HepG2 (cell line): ENCODE measurements around the gene SMCO4. TPM values are rescaled to one million over a fixed set of nuclear protein-coding genes. Genes with fewer than 3 reads are reported as not detected.

Source experiments
- ATAC-seq: fragments of 200-7000 bp; cut with Tn5 transposase; 3 replicates; pipeline ENCODE4 v1.9.1; 2020; ENCODE audit warnings: mild to moderate bottlenecking, moderate library complexity
- BruUV-seq: library from RNA; stranded (reverse); fragments of 400-500 nt; replicated peaks from 2 replicates; lab custom pipeline; 2021; lab: Mats Ljungman, UMichigan
- CTCF ChIA-PET: fragments of 300-600 bp; formaldehyde crosslinking; extraction: SDS; loops from one replicate; lab custom pipeline; 2021; ENCODE audit warnings: low total read pairs, inconsistent platforms, low intra/inter-chr PET ratio; lab: Yijun Ruan, JAX
- POLR2A ChIA-PET: fragments of 350-600 bp; sonication (Branson Sonifier 250); formaldehyde crosslinking; loops from one replicate; lab custom pipeline; 2020; ENCODE audit warnings: antibody characterized with exemption, inconsistent platforms; lab: Yijun Ruan, JAX
- DNase-seq: peaks from one replicate; pipeline ENCODE4 v3.0.0-alpha.2; 2015; ENCODE audit warnings: low spot score
- FAIRE-seq: peaks from 3 replicates; lab custom pipeline; 2011; peaks lifted over from hg19 to GRCh38; lab: Jason Lieb, UNC
- H2AFZ ChIP-seq: one replicate; pipeline ENCODE4 v1.6.1; 2011; ENCODE audit warnings: low read length, inconsistent platforms
- H3K27ac ChIP-seq: fragments of 300-600 bp; 3 replicates; pipeline ENCODE4 v1.8.0; 2011; ENCODE audit warnings: mixed run types, mild to moderate bottlenecking, mixed read lengths, low read length, inconsistent platforms; ENCODE audit not compliant: insufficient read depth; ENCODE audit errors: extremely low read length
- H3K27me3 ChIP-seq, 2 experiments: fragments of 200-600 bp in 1 of 2; 2 replicates in 1 of 2; 3 replicates in 1 of 2; pipeline versions ENCODE4 v1.6.0 to v1.8.0; 2011; ENCODE audit warnings: low read length in 2 of 2, mild to moderate bottlenecking in 2 of 2, moderate library complexity in 2 of 2, inconsistent platforms in 1 of 2; ENCODE audit not compliant: insufficient read depth in 2 of 2, control insufficient read depth in 1 of 2
- H3K36me3 ChIP-seq, 2 experiments: fragments of 200-600 bp in 1 of 2; replicated peaks in 1 of 2; 2 replicates in 1 of 2; 3 replicates in 1 of 2; pipeline versions ENCODE4 v1.5.1 to v1.8.0; 2011; ENCODE audit warnings: low read length in 2 of 2, inconsistent platforms in 1 of 2; ENCODE audit not compliant: insufficient read depth in 2 of 2, control insufficient read depth in 1 of 2
- H3K4me1 ChIP-seq: 2 replicates; pipeline ENCODE4 v1.5.1; 2012; ENCODE audit warnings: low read length, inconsistent platforms; ENCODE audit not compliant: insufficient read depth
- H3K4me2 ChIP-seq: 2 replicates; pipeline ENCODE4 v1.6.0; 2011; ENCODE audit warnings: low read depth, low read length, inconsistent platforms
- H3K4me3 ChIP-seq, 3 experiments: fragments of 200-600 bp in 1 of 3; sonication (generic), shearing (Covaris generic) in 1 of 3; replicated peaks in 1 of 3; 2 replicates each; pipeline ENCODE4 v1.5.1; 2011 to 2016; ENCODE audit warnings: low read length in 3 of 3, inconsistent platforms in 2 of 3, low read depth in 2 of 3, mild to moderate bottlenecking in 2 of 3, control low read depth in 1 of 3, mixed read lengths in 1 of 3; ENCODE audit not compliant: insufficient read depth in 1 of 3
- H3K79me2 ChIP-seq: one replicate; pipeline ENCODE4 v1.6.1; 2011; ENCODE audit warnings: low read length, inconsistent platforms; ENCODE audit not compliant: insufficient read depth
- H3K9ac ChIP-seq: 2 replicates; pipeline ENCODE4 v1.6.0; 2011; ENCODE audit warnings: mild to moderate bottlenecking, low read depth, low read length, inconsistent platforms; ENCODE audit not compliant: insufficient read depth
- H3K9me3 ChIP-seq: 2 replicates; pipeline ENCODE4 v1.5.1; 2012; ENCODE audit warnings: mild to moderate bottlenecking, low read length
- H4K20me1 ChIP-seq: 2 replicates; pipeline ENCODE4 v1.6.0; 2011; ENCODE audit warnings: inconsistent platforms, mild to moderate bottlenecking, low read length, moderate library complexity; ENCODE audit not compliant: insufficient read depth
- KDM3A ChIP-seq: IDR thresholded peaks from 2 replicates; pipeline ENCODE4 v1.6.1; 2018; ENCODE audit warnings: low read depth, missing compliant biosample characterization
- KLF12 ChIP-seq: sonication (generic); formaldehyde crosslinking; IDR thresholded peaks from 2 replicates; pipeline ENCODE4 v1.4.0; 2020; ENCODE audit warnings: missing genetic modification reagents, borderline replicate concordance
- PRPF4 ChIP-seq: fragments of 200-400 bp; formaldehyde crosslinking; IDR thresholded peaks from 2 replicates; pipeline ENCODE4 v1.6.1; 2016; ENCODE audit warnings: low read length, low read depth; ENCODE audit not compliant: poor library complexity, severe bottlenecking
- ZBTB1 ChIP-seq: sonication (generic); formaldehyde crosslinking; IDR thresholded peaks from 2 replicates; pipeline ENCODE4 v1.4.0; 2020; ENCODE audit warnings: missing genetic modification reagents, borderline replicate concordance
- ZNF101 ChIP-seq: sonication (generic); formaldehyde crosslinking; IDR thresholded peaks from 2 replicates; pipeline ENCODE4 v1.4.0; 2020; ENCODE audit warnings: mild to moderate bottlenecking, low read depth, missing genetic modification reagents, borderline replicate concordance
- ZNF232 ChIP-seq: sonication (generic); formaldehyde crosslinking; IDR thresholded peaks from 2 replicates; pipeline ENCODE4 v1.4.0; 2020; ENCODE audit warnings: missing genetic modification reagents, borderline replicate concordance
- ZNF451 ChIP-seq: sonication (generic); formaldehyde crosslinking; IDR thresholded peaks from 2 replicates; pipeline ENCODE4 v1.5.0; 2020; ENCODE audit warnings: mild to moderate bottlenecking, missing genetic modification reagents
- ZNF570 ChIP-seq: sonication (generic); formaldehyde crosslinking; IDR thresholded peaks from 2 replicates; pipeline ENCODE4 v1.4.0; 2020; ENCODE audit warnings: mild to moderate bottlenecking, missing genetic modification reagents, borderline replicate concordance
- ZNF747 ChIP-seq: sonication (generic); formaldehyde crosslinking; IDR thresholded peaks from 2 replicates; pipeline ENCODE4 v1.8.1; 2023; ENCODE audit warnings: missing genetic modification reagents, mild to moderate bottlenecking, borderline replicate concordance
- WGBS: methylation state at CpG from one replicate; pipeline ENCODE4 v1.1.6; 2017; ENCODE audit warnings: low lambda C conversion rate; 5-methylcytosine and 5-hydroxymethylcytosine counted together
- in situ Hi-C: cut with HindIII; loops from 2 replicates; pipeline ENCODE4 v1.10.0; 2017; ENCODE audit warnings: low pct_unique_long_range_greater_than_20kb; ENCODE audit not compliant: extremely low pct_ligation_motif_present
- intact Hi-C: fragments of 100-400 bp; cut with micrococcal nuclease; formaldehyde crosslinking; loops from one replicate; pipeline ENCODE4 v1.10.0; 2022; ENCODE audit not compliant: unreplicated experiment
- polyA plus RNA-seq, 8 experiments: library from polyadenylated mRNA; depleted of rRNA in 3 of 8; stranded (reverse) in 7 of 8; unstranded in 1 of 8; fragments of >200 nt; fragmentation: Illumina TruSeq in 4 of 8; extraction: Trizol in 4 of 8; gene quantifications; 2 replicates each; pipeline versions ENCODE4 v1.2.1 to v1.2.3, GENCODE V29; 2011 to 2016; ENCODE audit warnings: low read depth in 4 of 8, missing spikeins in 1 of 8, mixed read lengths in 1 of 8; ENCODE audit not compliant: insufficient read depth in 1 of 8
- total RNA-seq, 5 experiments: library from RNA; depleted of rRNA; stranded (reverse); fragments of >200 nt; fragmentation: Illumina TruSeq; extraction: Trizol; gene quantifications; 2 replicates each; pipeline ENCODE4 v1.2.3, GENCODE V29; 2016; ENCODE audit warnings: low read depth in 1 of 5
- TF ChIP-seq, protein P1 (sequence below): sonication (generic); formaldehyde crosslinking; IDR thresholded peaks from 2 replicates; pipeline ENCODE4 v1.4.0; 2020; ENCODE audit warnings: low read depth, missing genetic modification reagents
- TF ChIP-seq, protein P2 (sequence below): sonication (generic); formaldehyde crosslinking; IDR thresholded peaks from 2 replicates; pipeline ENCODE4 v1.4.0; 2020; ENCODE audit warnings: missing genetic modification reagents
- TF ChIP-seq, protein P3 (sequence below): sonication (generic); formaldehyde crosslinking; IDR thresholded peaks from 2 replicates; pipeline ENCODE4 v1.8.0; 2023; ENCODE audit warnings: mild to moderate bottlenecking, missing genetic modification reagents

Gene SMCO4
- total and polyA plus RNA-seq, 2 of the 13 experiments (the other 11 are each of a cell fraction or from before 2014, with no cell fraction given), result 10.6 to 28.5 TPM

GRCh38 chr11:93572621-93573020, 29.4 kb upstream of the SMCO4 start (continued):
- TF ChIP-seq, protein P1, sequence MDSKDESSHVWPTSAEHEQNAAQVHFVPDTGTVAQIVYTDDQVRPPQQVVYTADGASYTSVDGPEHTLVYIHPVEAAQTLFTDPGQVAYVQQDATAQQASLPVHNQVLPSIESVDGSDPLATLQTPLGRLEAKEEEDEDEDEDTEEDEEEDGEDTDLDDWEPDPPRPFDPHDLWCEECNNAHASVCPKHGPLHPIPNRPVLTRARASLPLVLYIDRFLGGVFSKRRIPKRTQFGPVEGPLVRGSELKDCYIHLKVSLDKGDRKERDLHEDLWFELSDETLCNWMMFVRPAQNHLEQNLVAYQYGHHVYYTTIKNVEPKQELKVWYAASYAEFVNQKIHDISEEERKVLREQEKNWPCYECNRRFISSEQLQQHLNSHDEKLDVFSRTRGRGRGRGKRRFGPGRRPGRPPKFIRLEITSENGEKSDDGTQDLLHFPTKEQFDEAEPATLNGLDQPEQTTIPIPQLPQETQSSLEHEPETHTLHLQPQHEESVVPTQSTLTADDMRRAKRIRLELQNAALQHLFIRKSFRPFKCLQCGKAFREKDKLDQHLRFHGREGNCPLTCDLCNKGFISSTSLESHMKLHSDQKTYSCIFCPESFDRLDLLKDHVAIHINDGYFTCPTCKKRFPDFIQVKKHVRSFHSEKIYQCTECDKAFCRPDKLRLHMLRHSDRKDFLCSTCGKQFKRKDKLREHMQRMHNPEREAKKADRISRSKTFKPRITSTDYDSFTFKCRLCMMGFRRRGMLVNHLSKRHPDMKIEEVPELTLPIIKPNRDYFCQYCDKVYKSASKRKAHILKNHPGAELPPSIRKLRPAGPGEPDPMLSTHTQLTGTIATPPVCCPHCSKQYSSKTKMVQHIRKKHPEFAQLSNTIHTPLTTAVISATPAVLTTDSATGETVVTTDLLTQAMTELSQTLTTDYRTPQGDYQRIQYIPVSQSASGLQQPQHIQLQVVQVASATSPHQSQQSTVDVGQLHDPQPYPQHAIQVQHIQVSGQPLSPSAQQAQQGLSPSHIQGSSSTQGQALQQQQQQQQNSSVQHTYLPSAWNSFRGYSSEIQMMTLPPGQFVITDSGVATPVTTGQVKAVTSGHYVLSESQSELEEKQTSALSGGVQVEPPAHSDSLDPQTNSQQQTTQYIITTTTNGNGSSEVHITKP (CRISPR knock-in tag), result no peak
- TF ChIP-seq ZNF232 (CRISPR knock-in tag) (no peak), ZNF747 (CRISPR knock-in tag) (no peak), ZNF570 (CRISPR knock-in tag) (no peak), KLF12 (CRISPR knock-in tag) (no peak)

- H3K9me3 ChIP-seq, result no peaks in the 10 kb centered on the region
- ATAC-seq, result no peak
- BruUV-seq, result no TSS peak
- H3K36me3 ChIP-seq, result no peaks in the 10 kb centered on the region
- H3K79me2 ChIP-seq, result no peaks in the 10 kb centered on the region
- H3K4me2 ChIP-seq, result no peak overlapping the region
- H4K20me1 ChIP-seq, result no peaks in the 10 kb centered on the region
- CTCF ChIA-PET, result no interaction called here
- no peak overlapping the region for H2AFZ ChIP-seq
- TF ChIP-seq ZNF451 (CRISPR knock-in tag), result no peak
- TF ChIP-seq, protein P2, sequence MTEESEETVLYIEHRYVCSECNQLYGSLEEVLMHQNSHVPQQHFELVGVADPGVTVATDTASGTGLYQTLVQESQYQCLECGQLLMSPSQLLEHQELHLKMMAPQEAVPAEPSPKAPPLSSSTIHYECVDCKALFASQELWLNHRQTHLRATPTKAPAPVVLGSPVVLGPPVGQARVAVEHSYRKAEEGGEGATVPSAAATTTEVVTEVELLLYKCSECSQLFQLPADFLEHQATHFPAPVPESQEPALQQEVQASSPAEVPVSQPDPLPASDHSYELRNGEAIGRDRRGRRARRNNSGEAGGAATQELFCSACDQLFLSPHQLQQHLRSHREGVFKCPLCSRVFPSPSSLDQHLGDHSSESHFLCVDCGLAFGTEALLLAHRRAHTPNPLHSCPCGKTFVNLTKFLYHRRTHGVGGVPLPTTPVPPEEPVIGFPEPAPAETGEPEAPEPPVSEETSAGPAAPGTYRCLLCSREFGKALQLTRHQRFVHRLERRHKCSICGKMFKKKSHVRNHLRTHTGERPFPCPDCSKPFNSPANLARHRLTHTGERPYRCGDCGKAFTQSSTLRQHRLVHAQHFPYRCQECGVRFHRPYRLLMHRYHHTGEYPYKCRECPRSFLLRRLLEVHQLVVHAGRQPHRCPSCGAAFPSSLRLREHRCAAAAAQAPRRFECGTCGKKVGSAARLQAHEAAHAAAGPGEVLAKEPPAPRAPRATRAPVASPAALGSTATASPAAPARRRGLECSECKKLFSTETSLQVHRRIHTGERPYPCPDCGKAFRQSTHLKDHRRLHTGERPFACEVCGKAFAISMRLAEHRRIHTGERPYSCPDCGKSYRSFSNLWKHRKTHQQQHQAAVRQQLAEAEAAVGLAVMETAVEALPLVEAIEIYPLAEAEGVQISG, result no peak
- TF ChIP-seq KDM3A (CRISPR knock-in tag), result no peak
- TF ChIP-seq ZNF101 (CRISPR knock-in tag), result no peak
- TF ChIP-seq, protein P3, sequence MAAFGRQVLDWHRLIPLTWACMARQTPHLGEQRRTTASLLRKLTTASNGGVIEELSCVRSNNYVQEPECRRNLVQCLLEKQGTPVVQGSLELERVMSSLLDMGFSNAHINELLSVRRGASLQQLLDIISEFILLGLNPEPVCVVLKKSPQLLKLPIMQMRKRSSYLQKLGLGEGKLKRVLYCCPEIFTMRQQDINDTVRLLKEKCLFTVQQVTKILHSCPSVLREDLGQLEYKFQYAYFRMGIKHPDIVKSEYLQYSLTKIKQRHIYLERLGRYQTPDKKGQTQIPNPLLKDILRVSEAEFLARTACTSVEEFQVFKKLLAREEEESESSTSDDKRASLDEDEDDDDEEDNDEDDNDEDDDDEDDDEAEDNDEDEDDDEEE, result no peak
- TF ChIP-seq ZBTB1 (CRISPR knock-in tag), result no peak
- TF ChIP-seq PRPF4, result no peak
- TF ChIP-seq, all 625 proteins: peak for 0
- H3K4me3 ChIP-seq, result no peak overlapping the region
- in situ Hi-C loops (no loop called here), intact Hi-C loops (loop anchor here (5.0 kb wide), 1 partner anchor 40 kb away; no protein-coding TSS in a partner anchor)
- POLR2A ChIA-PET, result no interaction called here
- no peak overlapping the region for H3K27ac ChIP-seq
- peaks cover 49% of the 10 kb centered on the region for H3K4me1 ChIP-seq
- 3% methylated on average over 1 of the region's 1 CpG for WGBS
- no peaks in the 10 kb centered on the region for H3K27me3 ChIP-seq
- no peak overlapping the region for H3K9ac ChIP-seq
- DNase-seq, result no peak
- FAIRE-seq, result no peak
Observed at GRCh38 chr11:93572171-93572570, 29.0 kb upstream of the SMCO4 start.
